Cardiac fibroblast (primary cell): Measurements from ENCODE around the gene GPRIN3.

Experiments
- DNase-seq, 2 donors: peaks; one replicate each; pipeline versions ENCODE4 v3.0.0 to v3.0.0-alpha.2; 2010; ENCODE audit warnings: low read depth in 2 of 2
- H3K4me3 ChIP-seq, 2 donors: replicated peaks in 1 of 2; 1 replicate in 1 of 2; 2 replicates in 1 of 2; pipeline ENCODE4 v1.5.1; 2011; ENCODE audit warnings: low read depth in 2 of 2, low read length in 2 of 2, mild to moderate bottlenecking in 2 of 2, moderate library complexity in 1 of 2
- TF ChIP-seq, protein P1 (sequence below): IDR thresholded peaks from one replicate; pipeline ENCODE4 v1.5.1; 2011; ENCODE audit warnings: low read depth, mild to moderate bottlenecking, low read length, inconsistent platforms

The GPRIN3 gene

DNA sequence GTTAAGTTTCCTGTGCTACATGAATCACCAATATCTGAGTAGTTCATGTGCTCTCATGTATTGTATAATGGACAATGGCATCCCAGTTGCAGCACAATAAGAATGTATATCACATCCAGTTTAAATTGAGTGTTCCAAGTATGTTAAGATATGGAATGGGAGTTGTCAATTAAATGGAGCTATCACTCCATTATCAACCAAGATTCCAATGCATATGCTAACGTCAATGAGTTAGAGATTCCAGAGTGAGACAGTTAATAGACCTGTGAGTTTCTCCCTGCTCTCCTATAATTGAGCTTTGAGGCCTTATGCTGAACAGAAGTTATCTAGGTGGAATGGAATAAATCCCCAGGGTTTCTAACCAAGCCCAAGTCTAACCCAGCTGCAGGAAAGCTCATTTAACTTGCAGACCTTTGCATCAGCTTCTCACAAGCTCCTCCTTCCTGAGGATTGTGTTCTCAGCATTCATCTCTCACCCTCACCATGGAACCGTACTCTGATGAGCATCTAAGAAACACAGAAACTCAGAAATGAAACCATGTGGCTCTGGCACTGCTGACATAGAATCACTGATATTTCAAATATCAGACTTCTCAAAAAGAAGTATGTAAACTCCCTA is 111.4 kb downstream of the GPRIN3 start:
- DNase-seq: no peak
- TF ChIP-seq, protein P1, sequence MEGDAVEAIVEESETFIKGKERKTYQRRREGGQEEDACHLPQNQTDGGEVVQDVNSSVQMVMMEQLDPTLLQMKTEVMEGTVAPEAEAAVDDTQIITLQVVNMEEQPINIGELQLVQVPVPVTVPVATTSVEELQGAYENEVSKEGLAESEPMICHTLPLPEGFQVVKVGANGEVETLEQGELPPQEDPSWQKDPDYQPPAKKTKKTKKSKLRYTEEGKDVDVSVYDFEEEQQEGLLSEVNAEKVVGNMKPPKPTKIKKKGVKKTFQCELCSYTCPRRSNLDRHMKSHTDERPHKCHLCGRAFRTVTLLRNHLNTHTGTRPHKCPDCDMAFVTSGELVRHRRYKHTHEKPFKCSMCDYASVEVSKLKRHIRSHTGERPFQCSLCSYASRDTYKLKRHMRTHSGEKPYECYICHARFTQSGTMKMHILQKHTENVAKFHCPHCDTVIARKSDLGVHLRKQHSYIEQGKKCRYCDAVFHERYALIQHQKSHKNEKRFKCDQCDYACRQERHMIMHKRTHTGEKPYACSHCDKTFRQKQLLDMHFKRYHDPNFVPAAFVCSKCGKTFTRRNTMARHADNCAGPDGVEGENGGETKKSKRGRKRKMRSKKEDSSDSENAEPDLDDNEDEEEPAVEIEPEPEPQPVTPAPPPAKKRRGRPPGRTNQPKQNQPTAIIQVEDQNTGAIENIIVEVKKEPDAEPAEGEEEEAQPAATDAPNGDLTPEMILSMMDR: no peak
- no peak overlapping the region for H3K4me3 ChIP-seq

DNA sequence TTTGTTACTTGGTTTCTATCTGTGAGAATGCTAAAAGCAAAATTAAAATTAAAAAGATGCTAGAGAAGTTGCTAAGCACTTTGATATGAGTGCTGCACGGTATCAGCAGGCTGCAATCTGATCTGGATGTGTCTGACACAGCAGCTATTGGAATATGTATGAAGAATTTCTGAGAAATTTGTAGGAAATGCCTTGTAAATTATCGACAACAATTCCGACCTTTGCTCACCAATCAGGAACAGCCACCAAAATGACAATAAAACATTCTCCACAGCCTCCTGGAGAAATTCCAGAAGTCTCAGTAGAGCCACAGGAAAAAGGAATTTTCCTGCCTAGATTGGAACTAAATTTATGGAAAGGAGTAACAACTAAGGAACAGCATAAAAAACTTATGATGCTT is 113.8 kb downstream of the GPRIN3 start:
- no peak for DNase-seq
- TF ChIP-seq, protein P1: no peak
- no peak overlapping the region for H3K4me3 ChIP-seq
